Thoracic aorta (tissue), 2 donors: ENCODE measurements around the gene ZNF888. TPM values are rescaled to one million over a fixed set of nuclear protein-coding genes. Genes with fewer than 3 reads are reported as not detected.

Experiments
- total RNA-seq, 2 donors: library from RNA; depleted of rRNA; stranded (reverse); fragments of >200 nt; gene quantifications; one replicate each; pipeline versions ENCODE4 v1.1.0 to v1.2.3, GENCODE V29; 2016

ZNF888 gene
- total RNA-seq, 2 donors from 2014 or later = 1.4 to 2.6 TPM

Other genes with a start within 250 kb of the ZNF888 start
- gene ZNF611, start 188.4 kb downstream of the ZNF888 start, total RNA-seq = 10 to 100 TPM; 26.3 to 30.0 TPM
- gene ZNF600, start 136.6 kb downstream of the ZNF888 start, total RNA-seq = 10 to 100 TPM; 10.4 to 15.2 TPM
- 10 to 100 TPM in 1 of 2 donors, 1 to 10 TPM in 1; 6.0 to 11.9 TPM for gene ZNF28, start 101.8 kb downstream of the ZNF888 start, total RNA-seq
- 10 to 100 TPM in 1 of 2 donors, 1 to 10 TPM in 1; 7.3 to 18.2 TPM for gene ZNF468, start 65.8 kb downstream of the ZNF888 start, total RNA-seq
- 10 to 100 TPM; 18.3 to 26.1 TPM for gene ZNF320, start 25.8 kb downstream of the ZNF888 start, total RNA-seq
- gene ZNF816, start 39.5 kb upstream of the ZNF888 start, total RNA-seq = 10 to 100 TPM in 1 of 2 donors, 1 to 10 TPM in 1; 6.5 to 13.7 TPM
- not detected for gene ERVV-1, start 90.5 kb upstream of the ZNF888 start, total RNA-seq
- not detected for gene ERVV-2, start 121.3 kb upstream of the ZNF888 start, total RNA-seq
- 10 to 100 TPM; 32.9 to 67.2 TPM for gene ZNF160, start 180.0 kb upstream of the ZNF888 start, total RNA-seq
- 1 to 10 TPM; 2.3 to 7.1 TPM for gene ZNF415, start 209.5 kb upstream of the ZNF888 start, total RNA-seq
- gene ZNF347, start 235.6 kb upstream of the ZNF888 start, total RNA-seq = 10 to 100 TPM in 1 of 2 donors, 1 to 10 TPM in 1; 8.8 to 16.6 TPM